B cell (primary cell): ENCODE results near the gene MED13. TPM values are rescaled to one million over a fixed set of nuclear protein-coding genes. Genes with fewer than 3 reads are reported as not detected.

Experiments
- ATAC-seq: fragments of 200-7000 bp; cut with Tn5 transposase; one replicate; pipeline ENCODE4 v1.10.0; 2021; ENCODE audit warnings: low read depth, mild to moderate bottlenecking, moderate number of reproducible peaks, moderate library complexity
- CTCF ChIA-PET: fragments of 350-600 bp; sonication (Branson Sonifier 250); formaldehyde crosslinking; loops from one replicate; lab custom pipeline; 2021; ENCODE audit warnings: antibody characterized with exemption, inconsistent platforms; lab: Charles Lee
- POLR2A ChIA-PET: fragments of 350-600 bp; sonication (Branson Sonifier 250); formaldehyde crosslinking; loops from one replicate; lab custom pipeline; 2021; ENCODE audit warnings: antibody characterized with exemption; lab: Charles Lee
- DNase-seq: peaks from one replicate; pipeline ENCODE4 v3.0.0; 2013
- H2AFZ ChIP-seq: 2 replicates; pipeline ENCODE4 v1.6.1; 2012; ENCODE audit warnings: mild to moderate bottlenecking, low read depth, low read length; ENCODE audit not compliant: insufficient read depth, poor library complexity, severe bottlenecking
- H3K27ac ChIP-seq, 2 donors: 1 replicate in 1 of 2; 2 replicates in 1 of 2; pipeline ENCODE4 v1.5.1; 2012 to 2013; ENCODE audit warnings: low read length in 2 of 2, mild to moderate bottlenecking in 2 of 2, moderate library complexity in 1 of 2
- H3K27me3 ChIP-seq, 4 experiments: fragments of 200-600 bp in 1 of 4; sonication (generic) in 1 of 4; replicated peaks in 1 of 4; 1 replicate in 2 of 4; 2 replicates in 2 of 4; pipeline versions ENCODE4 v1.6.1 to v1.7.0; 2013 to 2016; ENCODE audit warnings: low read length in 3 of 4, mild to moderate bottlenecking in 2 of 4, mixed read lengths in 1 of 4, moderate library complexity in 1 of 4; ENCODE audit not compliant: insufficient read depth in 4 of 4, control insufficient read depth in 3 of 4; ENCODE audit errors: control extremely low read depth in 1 of 4
- H3K36me3 ChIP-seq, 2 experiments: replicated peaks in 1 of 2; 1 replicate in 1 of 2; 2 replicates in 1 of 2; pipeline versions ENCODE4 v1.6.1 to v1.7.1; 2013; ENCODE audit warnings: low read length in 1 of 2; ENCODE audit not compliant: insufficient read depth in 2 of 2, control insufficient read depth in 1 of 2; ENCODE audit errors: control extremely low read depth in 1 of 2, extremely low read depth in 1 of 2
- H3K4me1 ChIP-seq, 2 donors: fragments of 200-600 bp in 1 of 2; sonication (generic) in 1 of 2; 1 replicate in 1 of 2; 2 replicates in 1 of 2; pipeline versions ENCODE4 v1.5.1 to v1.6.1; 2013 to 2017; ENCODE audit warnings: low read length in 2 of 2; ENCODE audit not compliant: control insufficient read depth in 2 of 2, insufficient read depth in 2 of 2
- H3K4me2 ChIP-seq: replicated peaks from 2 replicates; pipeline ENCODE3; 2012; ENCODE audit warnings: mild to moderate bottlenecking, low read depth, low read length; ENCODE audit not compliant: poor library complexity, severe bottlenecking
- H3K4me3 ChIP-seq, 5 experiments: fragments of 200-600 bp in 1 of 5; sonication (generic) in 1 of 5; 1 replicate in 3 of 5; 2 replicates in 2 of 5; pipeline versions ENCODE4 v1.5.1 to v1.7.0; 2011 to 2016; ENCODE audit warnings: low read length in 4 of 5, mild to moderate bottlenecking in 4 of 5, low read depth in 2 of 5, control low read depth in 1 of 5, moderate library complexity in 1 of 5; ENCODE audit not compliant: insufficient read depth in 1 of 5; ENCODE audit errors: control extremely low read depth in 1 of 5, extremely low read depth in 1 of 5
- H3K79me2 ChIP-seq: fragments of 200-600 bp; sonication (generic); one replicate; pipeline ENCODE4 v1.6.0; 2016; ENCODE audit warnings: low read length; ENCODE audit not compliant: control insufficient read depth, insufficient read depth
- H3K9ac ChIP-seq: fragments of 200-600 bp; sonication (generic); 2 replicates; pipeline ENCODE4 v1.6.1; 2017; ENCODE audit warnings: mild to moderate bottlenecking, low read length, moderate library complexity
- H3K9me3 ChIP-seq, 3 donors: one replicate each; pipeline versions ENCODE4 v1.6.1 to v1.7.1; 2013; ENCODE audit warnings: low read length in 2 of 3; ENCODE audit not compliant: control insufficient read depth in 2 of 3, insufficient read depth in 1 of 3; ENCODE audit errors: control extremely low read depth in 1 of 3
- H4K20me1 ChIP-seq: 2 replicates; pipeline ENCODE4 v1.6.0; 2012; ENCODE audit warnings: mild to moderate bottlenecking, low read length; ENCODE audit not compliant: insufficient read depth, control insufficient read depth, poor library complexity, severe bottlenecking
- H3K27ac Mint-ChIP-seq: one replicate; pipeline ENCODE4 v1.8.0; 2021; ENCODE audit warnings: mixed read lengths
- H3K27me3 Mint-ChIP-seq: one replicate; pipeline ENCODE4 v1.8.0; 2021; ENCODE audit warnings: mixed read lengths
- H3K4me1 Mint-ChIP-seq: one replicate; pipeline ENCODE4 v1.8.0; 2021; ENCODE audit warnings: mixed read lengths
- H3K4me3 Mint-ChIP-seq: one replicate; pipeline ENCODE4 v1.8.0; 2021; ENCODE audit warnings: mixed read lengths
- H3K9me3 Mint-ChIP-seq: one replicate; pipeline ENCODE4 v1.8.0; 2022; ENCODE audit warnings: mixed read lengths; ENCODE audit not compliant: insufficient read depth
- CTCF ChIP-seq: fragments of 200-600 bp; IDR thresholded peaks from one replicate; pipeline ENCODE4 v1.8.0; 2022; ENCODE audit warnings: antibody characterized with exemption, mild to moderate bottlenecking
- EZH2 ChIP-seq: IDR thresholded peaks from 2 replicates; pipeline ENCODE4 v1.6.1; 2012; ENCODE audit warnings: borderline replicate concordance, low read depth, mild to moderate bottlenecking, moderate library complexity, low read length; ENCODE audit not compliant: insufficient read depth, poor library complexity, severe bottlenecking
- WGBS: methylation state at CpG from one replicate; pipeline ENCODE4 v1.1.5; 2013; ENCODE audit warnings: missing lambda C conversion rate; ENCODE audit not compliant: insufficient coverage; 5-methylcytosine and 5-hydroxymethylcytosine counted together
- intact Hi-C: fragments of 100-400 bp; cut with micrococcal nuclease; formaldehyde crosslinking; loops from one replicate; pipeline ENCODE4 v1.10.0; 2022
- polyA plus RNA-seq: library from polyadenylated mRNA; depleted of rRNA; stranded (reverse); fragments of >200 nt; gene quantifications from 2 replicates; pipeline ENCODE4 v1.2.3, GENCODE V29; 2012
- total RNA-seq, 2 donors: library from RNA; stranded (reverse); fragments of 120-200 nt in 1 of 2; gene quantifications; 1 replicate in 1 of 2; 2 replicates in 1 of 2; pipeline versions ENCODE4 v1.2.3 to v1.2.4, GENCODE V29; 2013 to 2022

MED13 gene
- total and polyA plus RNA-seq, 2 donors (not counting 1 experiment from before 2014, with no cell fraction given): 17.3 to 120 TPM

- H3K27ac Mint-ChIP-seq: no peak overlapping the region
- POLR2A ChIA-PET: no interaction called here
- no peaks in the 10 kb centered on the region for H3K9me3 ChIP-seq
These were observed 12.0 kb upstream of the MED13 start for GRCh38 chr17:62076864-62077788.

More at GRCh38 chr17:62076864-62077788, 12.0 kb upstream of the MED13 start:
- Histone ChIP-seq H2AFZ (no peak overlapping the region), H3K36me3 (no peaks in the 10 kb centered on the region), H3K4me1 (no peaks in the 10 kb centered on the region), H3K4me3 (no peak overlapping the region), H3K9ac (no peak overlapping the region), H3K79me2 (no peaks in the 10 kb centered on the region), H3K27me3 (peaks cover 0 to 7% (median 0%) of the 10 kb centered on the region in 4 experiments), H4K20me1 (no peaks in the 10 kb centered on the region), H3K27ac (no peak overlapping the region), H3K4me2 (no peak overlapping the region)
- no peak for DNase-seq
- intact Hi-C loops: no loop called here
- WGBS: 100% methylated on average over 2 of the region's 13 CpGs
- H3K27me3 Mint-ChIP-seq: peaks cover 19% of the 10 kb centered on the region
- TF ChIP-seq EZH2 (no peak), CTCF (no peak)
- CTCF ChIA-PET: no interaction called here
- H3K4me3 Mint-ChIP-seq: no peak overlapping the region
- no peaks in the 10 kb centered on the region for H3K4me1 Mint-ChIP-seq
- ATAC-seq: no peak
- no peaks in the 10 kb centered on the region for H3K9me3 Mint-ChIP-seq
